AG04450 (cell line): ENCODE results near the gene SLC2A9. TPM values are rescaled to one million over a fixed set of nuclear protein-coding genes. Genes with fewer than 3 reads are reported as not detected.
A peak's percentile ranks its signal among the peaks of the same experiment; 100 is the strongest.

ENCODE experiments used
- CTCF ChIA-PET: fragments of 300-600, 350-600 bp; formaldehyde crosslinking; extraction: SDS; loops from one replicate; lab custom pipeline; 2022; ENCODE audit warnings: antibody characterized with exemption, inconsistent platforms; lab: Charles Lee
- POLR2A ChIA-PET: fragments of 350-600 bp; formaldehyde crosslinking; extraction: SDS; loops from one replicate; lab custom pipeline; 2021; ENCODE audit warnings: antibody characterized with exemption, inconsistent platforms; lab: Yijun Ruan, JAX
- DNase-seq: peaks from one replicate; pipeline ENCODE4 v3.0.0-alpha.2; 2011; ENCODE audit warnings: low read depth, low spot score
- H3K27ac ChIP-seq: one replicate; pipeline ENCODE4 v1.5.1; 2012; ENCODE audit warnings: low read depth, low read length, control low read depth
- H3K27me3 ChIP-seq: one replicate; pipeline ENCODE4 v1.6.0; 2012; ENCODE audit warnings: low read length; ENCODE audit not compliant: control insufficient read depth, insufficient read depth
- H3K4me3 ChIP-seq: 2 replicates; pipeline ENCODE4 v1.5.1; 2011; ENCODE audit warnings: mild to moderate bottlenecking, low read depth, low read length, control low read depth
- H3K9me3 ChIP-seq: 2 replicates; pipeline ENCODE4 v1.5.1; 2012; ENCODE audit warnings: low read length; ENCODE audit not compliant: control insufficient read depth, insufficient read depth
- polyA plus RNA-seq: library from polyadenylated mRNA; depleted of rRNA; stranded (reverse); fragments of >200 nt; gene quantifications from 2 replicates; pipeline ENCODE4 v1.2.3, GENCODE V29; 2011
- TF ChIP-seq, protein P1 (sequence below): IDR thresholded peaks from 2 replicates; pipeline ENCODE4 v1.5.1; 2011; ENCODE audit warnings: low read depth, low read length, control low read depth, inconsistent platforms

Gene SLC2A9
- polyA plus RNA-seq, 1 experiment = 2.4 TPM

DNA sequence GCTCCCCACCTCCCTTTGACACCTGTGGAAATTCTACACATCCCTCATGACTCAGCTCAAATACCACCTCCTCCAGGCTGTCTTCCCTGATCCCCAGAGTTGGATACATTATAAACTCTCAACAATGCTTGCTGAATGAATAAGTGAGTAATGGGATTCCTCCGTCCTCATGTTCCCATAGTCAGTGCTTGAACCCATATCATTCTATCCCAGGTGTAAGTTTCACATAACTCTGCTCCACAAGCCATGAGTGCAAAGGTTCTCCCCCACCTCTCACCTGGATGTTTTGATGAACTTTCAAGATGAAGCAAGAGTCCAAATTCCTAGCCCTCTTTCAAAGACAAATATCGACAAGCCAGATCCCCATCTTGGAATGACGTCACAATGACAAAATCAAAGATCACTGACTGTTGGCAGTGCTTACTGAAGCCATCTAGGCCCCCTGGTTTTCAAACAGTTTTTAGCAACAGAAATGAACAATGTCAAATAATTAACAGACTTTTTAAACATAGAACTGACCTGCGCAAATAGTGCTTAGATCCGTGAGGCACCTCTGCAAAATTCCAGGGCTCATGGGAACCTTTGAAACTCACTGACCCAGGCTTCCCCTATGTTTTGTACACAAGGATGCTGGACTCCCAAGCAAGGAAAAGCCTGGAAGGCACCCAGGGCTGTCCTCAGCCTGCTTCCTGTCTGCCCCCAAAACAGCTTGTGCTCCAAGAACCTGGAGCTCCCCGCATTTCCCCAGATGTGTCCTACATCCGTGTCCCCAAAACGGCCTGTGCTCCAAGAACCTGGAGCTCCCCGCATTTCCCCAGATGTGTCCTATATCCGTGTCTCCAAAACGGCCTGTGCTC lies 4.0 kb downstream of the SLC2A9 start:
- Histone ChIP-seq H3K9me3 (no peaks in the 10 kb centered on the region), H3K4me3 (no peak overlapping the region), H3K27ac (no peak overlapping the region), H3K27me3 (peaks cover 2% of the 10 kb centered on the region)
- DNase-seq = no peak
- TF ChIP-seq, protein P1, sequence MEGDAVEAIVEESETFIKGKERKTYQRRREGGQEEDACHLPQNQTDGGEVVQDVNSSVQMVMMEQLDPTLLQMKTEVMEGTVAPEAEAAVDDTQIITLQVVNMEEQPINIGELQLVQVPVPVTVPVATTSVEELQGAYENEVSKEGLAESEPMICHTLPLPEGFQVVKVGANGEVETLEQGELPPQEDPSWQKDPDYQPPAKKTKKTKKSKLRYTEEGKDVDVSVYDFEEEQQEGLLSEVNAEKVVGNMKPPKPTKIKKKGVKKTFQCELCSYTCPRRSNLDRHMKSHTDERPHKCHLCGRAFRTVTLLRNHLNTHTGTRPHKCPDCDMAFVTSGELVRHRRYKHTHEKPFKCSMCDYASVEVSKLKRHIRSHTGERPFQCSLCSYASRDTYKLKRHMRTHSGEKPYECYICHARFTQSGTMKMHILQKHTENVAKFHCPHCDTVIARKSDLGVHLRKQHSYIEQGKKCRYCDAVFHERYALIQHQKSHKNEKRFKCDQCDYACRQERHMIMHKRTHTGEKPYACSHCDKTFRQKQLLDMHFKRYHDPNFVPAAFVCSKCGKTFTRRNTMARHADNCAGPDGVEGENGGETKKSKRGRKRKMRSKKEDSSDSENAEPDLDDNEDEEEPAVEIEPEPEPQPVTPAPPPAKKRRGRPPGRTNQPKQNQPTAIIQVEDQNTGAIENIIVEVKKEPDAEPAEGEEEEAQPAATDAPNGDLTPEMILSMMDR = no peak
- CTCF ChIA-PET = interaction anchor here (0.6 to 2.2 kb wide), 3 partner anchors 12 to 207 kb away, joined by 5 to 7 read pairs (median 5); no protein-coding TSS in a partner anchor
- POLR2A ChIA-PET = interaction anchor here (0.7 kb wide), 1 partner anchor 9 kb away, joined by 3 read pairs; no protein-coding TSS in a partner anchor

- ChIA-PET CTCF (interaction anchor here (0.6 to 2.9 kb wide), 4 partner anchors 13 to 485 kb away, joined by 5 to 11 read pairs (median 6); no protein-coding TSS in a partner anchor), POLR2A (no interaction called here)
- no peaks in the 10 kb centered on the region for H3K9me3 ChIP-seq
- no peak for DNase-seq
- TF ChIP-seq, protein P1 = no peak
- H3K27me3 ChIP-seq = peaks cover 2% of the 10 kb centered on the region
- H3K27ac ChIP-seq = no peak overlapping the region
- no peak overlapping the region for H3K4me3 ChIP-seq
These were observed 5.1 kb downstream of the SLC2A9 start for GRCh38 chr4:10016169-10016568.

- TF ChIP-seq, protein P1 = peak; percentile 49
- CTCF ChIA-PET = interaction anchor here (0.8 to 2.9 kb wide), 7 partner anchors 14 to 484 kb away, joined by 3 to 11 read pairs (median 3); no protein-coding TSS in a partner anchor
- POLR2A ChIA-PET = no interaction called here
- no peak for DNase-seq
- peaks cover 2% of the 10 kb centered on the region for H3K27me3 ChIP-seq
- no peaks in the 10 kb centered on the region for H3K9me3 ChIP-seq
- no peak overlapping the region for H3K4me3 ChIP-seq
- H3K27ac ChIP-seq = no peak overlapping the region
These were observed 6.0 kb downstream of the SLC2A9 start for GRCh38 chr4:10015140-10015753.

- H3K27ac ChIP-seq = no peak overlapping the region
- ChIA-PET POLR2A (no interaction called here), CTCF (interaction anchor here (0.7 to 2.9 kb wide), 8 partner anchors 9 to 482 kb away, joined by 3 to 11 read pairs (median 4); no protein-coding TSS in a partner anchor)
These were observed 7.6 kb downstream of the SLC2A9 start for GRCh38 chr4:10013722-10014121.

More at GRCh38 chr4:10013722-10014121, 7.6 kb downstream of the SLC2A9 start:
- no peak for DNase-seq
- Histone ChIP-seq H3K27me3 (peaks cover 2% of the 10 kb centered on the region), H3K9me3 (no peaks in the 10 kb centered on the region), H3K4me3 (no peak overlapping the region)
- TF ChIP-seq, protein P1 = peak; percentile 44
